Limb (tissue), 2 donors: Measurements from ENCODE around the gene MFF.

ENCODE experiments used
- DNase-seq, 2 donors: peaks; one replicate each; pipeline ENCODE4 v3.0.0-alpha.2; 2016; ENCODE audit errors: extremely low spot score in 2 of 2

The MFF gene

GRCh38 chr2:227324995-227325838 lies at the start of gene MFF:
TSS of gene MFF (plus strand) at chr2:227325251. CDS start at chr2:227330666, 5,415 bp downstream.
- DNase-seq = peak; percentile 93 to 94

GRCh38 chr2:227280895-227281294 lies 44.2 kb upstream of the MFF start:
- no peak for DNase-seq

- no peak for DNase-seq
Observed at GRCh38 chr2:227285741-227286236, 39.3 kb upstream of the MFF start.

GRCh38 chr2:227287771-227288170 lies 37.3 kb upstream of the MFF start:
- no peak for DNase-seq

GRCh38 chr2:227292314-227292713 lies 32.7 kb upstream of the MFF start:
- DNase-seq = no peak

GRCh38 chr2:227293531-227293930 lies 31.5 kb upstream of the MFF start:
- no peak for DNase-seq

- DNase-seq = no peak
Observed at GRCh38 chr2:227295806-227296205, 29.2 kb upstream of the MFF start.

GRCh38 chr2:227296671-227297405 lies 28.2 kb upstream of the MFF start:
- DNase-seq = no peak

- DNase-seq = no peak
Observed at GRCh38 chr2:227301523-227301922, 23.5 kb upstream of the MFF start.

- DNase-seq = no peak
Observed at GRCh38 chr2:227308784-227309183, 16.3 kb upstream of the MFF start.

GRCh38 chr2:227310756-227311110 lies 14.3 kb upstream of the MFF start:
- no peak for DNase-seq

GRCh38 chr2:227311861-227312506 lies 13.1 kb upstream of the MFF start:
- DNase-seq = no peak

- DNase-seq = no peak
Observed at GRCh38 chr2:227312579-227312978, 12.5 kb upstream of the MFF start.

GRCh38 chr2:227313310-227313709 lies 11.7 kb upstream of the MFF start:
- no peak for DNase-seq

- DNase-seq = no peak
Observed at GRCh38 chr2:227317834-227318233, 7.2 kb upstream of the MFF start.

GRCh38 chr2:227320305-227321094 lies 4.6 kb upstream of the MFF start:
- DNase-seq = no peak

GRCh38 chr2:227322530-227323205 lies 2.4 kb upstream of the MFF start:
- DNase-seq = no peak

- DNase-seq = no peak
Observed at GRCh38 chr2:227323818-227324217, 1.2 kb upstream of the MFF start.

- peak in 1 of 2 donors; percentile 39 for DNase-seq
Observed at GRCh38 chr2:227324642-227324994, 433 bp upstream of the MFF start.

GRCh38 chr2:227325839-227326195 lies 766 bp downstream of the MFF start:
- DNase-seq = no peak

GRCh38 chr2:227326783-227327182 lies 1.7 kb downstream of the MFF start:
- DNase-seq = no peak
